ENCODE results near the gene SERINC2. TPM values are rescaled to one million over a fixed set of nuclear protein-coding genes. Genes with fewer than 3 reads are reported as not detected.
A peak's percentile ranks its signal among the peaks of the same experiment; 100 is the strongest.

SERINC2 gene
- total RNA-seq, 1 donor from 2014 or later = 23.2 TPM

DNA sequence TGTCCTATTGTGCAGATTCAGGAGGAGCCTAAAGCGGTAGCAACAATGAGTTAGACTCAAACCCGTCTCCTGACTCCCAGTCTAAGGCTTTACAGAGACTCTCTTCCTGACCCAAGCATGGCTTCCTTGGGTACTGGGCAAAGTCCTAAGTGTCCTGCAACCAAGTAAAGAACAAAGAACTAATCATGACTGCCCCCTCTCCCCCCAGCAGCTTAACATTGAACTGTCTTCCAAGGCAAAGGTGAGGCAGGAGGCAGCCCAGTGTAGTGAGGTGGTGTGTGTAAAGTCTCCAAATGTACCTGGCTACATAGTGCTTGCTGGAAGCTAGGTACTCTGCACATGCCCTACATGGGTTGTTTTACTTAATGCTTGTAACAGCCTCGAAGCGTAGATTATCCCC is 42.4 kb upstream of the SERINC2 start:
- DNase-seq (ENCODE audit: low read depth) = no peak
- Histone ChIP-seq H3K27me3 (ENCODE audit: control insufficient read depth, insufficient read depth, low read length) (no peaks in the 10 kb centered on the region), H3K4me3 (ENCODE audit: low read depth, low read length) (no peak overlapping the region), H3K36me3 (ENCODE audit: control insufficient read depth, insufficient read depth, low read length) (no peaks in the 10 kb centered on the region)
- no peak for TF ChIP-seq CTCF (IDR thresholded peaks at IDR 0.05; ENCODE audit: insufficient read depth, low read length, severe bottlenecking)
- FAIRE-seq = no peak

- Histone ChIP-seq H3K27me3 (ENCODE audit: control insufficient read depth, insufficient read depth, low read length) (no peaks in the 10 kb centered on the region), H3K36me3 (ENCODE audit: control insufficient read depth, insufficient read depth, low read length) (no peaks in the 10 kb centered on the region), H3K4me3 (ENCODE audit: low read depth, low read length) (no peak overlapping the region)
- FAIRE-seq (no peak), DNase-seq (ENCODE audit: low read depth) (no peak)
- no peak for TF ChIP-seq CTCF (IDR thresholded peaks at IDR 0.05; ENCODE audit: insufficient read depth, low read length, severe bottlenecking)
These were observed 41.7 kb upstream of the SERINC2 start for GRCh38 chr1:31371121-31371959.

GRCh38 chr1:31372051-31372450 is 41.0 kb upstream of the SERINC2 start:
- no peak for FAIRE-seq
- H3K4me3 ChIP-seq (ENCODE audit: low read depth, low read length) = no peak overlapping the region
- no peak for TF ChIP-seq CTCF (IDR thresholded peaks at IDR 0.05; ENCODE audit: insufficient read depth, low read length, severe bottlenecking)
- H3K36me3 ChIP-seq (ENCODE audit: control insufficient read depth, insufficient read depth, low read length) = no peaks in the 10 kb centered on the region
- H3K27me3 ChIP-seq (ENCODE audit: control insufficient read depth, insufficient read depth, low read length) = no peaks in the 10 kb centered on the region
- no peak for DNase-seq (ENCODE audit: low read depth)

GRCh38 chr1:31372751-31373055 is 40.3 kb upstream of the SERINC2 start:
- H3K36me3 ChIP-seq (ENCODE audit: control insufficient read depth, insufficient read depth, low read length) = no peaks in the 10 kb centered on the region
- H3K4me3 ChIP-seq (ENCODE audit: low read depth, low read length) = peak overlapping the region; percentile 32
- DNase-seq (ENCODE audit: low read depth) (no peak), FAIRE-seq (no peak)
- no peak for TF ChIP-seq CTCF (IDR thresholded peaks at IDR 0.05; ENCODE audit: insufficient read depth, low read length, severe bottlenecking)
- H3K27me3 ChIP-seq (ENCODE audit: control insufficient read depth, insufficient read depth, low read length) = no peaks in the 10 kb centered on the region

DNA sequence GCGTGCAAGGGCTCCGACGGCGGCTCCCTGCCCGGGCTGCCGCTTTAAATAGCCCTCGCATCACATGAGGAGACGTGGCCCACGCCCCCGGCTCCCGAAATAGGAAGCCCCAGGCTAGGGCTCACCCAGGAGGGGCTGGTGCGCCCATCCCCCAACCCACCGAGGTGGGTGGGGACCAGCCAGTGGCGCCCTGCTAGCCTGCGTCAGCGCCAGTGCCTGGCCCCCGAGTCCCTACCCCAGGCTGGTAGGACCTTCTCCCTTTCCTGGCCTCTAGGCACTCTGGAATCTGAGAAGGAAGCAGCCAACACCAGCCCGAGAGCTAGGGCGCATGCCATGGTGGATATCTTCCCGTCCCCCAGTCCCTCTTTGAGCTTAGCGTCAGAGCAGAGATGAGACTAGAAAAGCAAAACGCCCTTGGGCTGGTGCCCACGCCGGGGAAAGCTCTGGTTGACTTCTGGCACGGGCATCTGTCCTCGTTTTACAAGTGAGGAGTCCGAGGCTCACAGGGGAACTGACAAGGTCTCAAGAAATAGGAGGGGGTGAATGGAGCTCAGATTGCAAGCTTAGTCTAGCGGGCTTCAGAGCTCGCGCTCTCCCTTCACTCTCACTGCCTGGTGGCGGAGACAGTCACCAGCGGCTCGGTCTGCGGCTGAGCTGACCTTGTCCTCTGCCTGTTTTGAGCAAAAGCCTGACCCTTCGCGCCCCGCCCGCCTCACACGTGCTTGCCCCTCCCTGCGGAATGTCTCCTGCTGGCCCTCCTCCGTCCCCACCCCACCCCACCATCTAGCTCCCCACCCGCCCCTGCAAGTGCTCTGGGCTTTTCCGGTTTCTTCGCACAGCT is 39.7 kb upstream of the SERINC2 start, which contains the start of gene FABP3:
TSS of gene FABP3 (minus strand) at position 21 of the 841 bp plus-strand sequence. CDS start 62 bp downstream, outside the sequence.
- TF ChIP-seq CTCF (IDR thresholded peaks at IDR 0.05; ENCODE audit: insufficient read depth, low read length, severe bottlenecking) = no peak
- peak within 1 kb of the TSS; percentile 32 for H3K4me3 ChIP-seq (ENCODE audit: low read depth, low read length)
- DNase-seq (ENCODE audit: low read depth) (peak; percentile 11), FAIRE-seq (no peak)
- H3K36me3 ChIP-seq (ENCODE audit: control insufficient read depth, insufficient read depth, low read length) = no peaks in the 10 kb centered on the region
- H3K27me3 ChIP-seq (ENCODE audit: control insufficient read depth, insufficient read depth, low read length) = no peaks in the 10 kb centered on the region

Data from bronchial epithelial cell (primary cell).